Neural progenitor cell (in vitro differentiated cells): Measurements from ENCODE around the gene MAP2K7.

Source experiments
- EZH2 ChIP-seq: fragments of 200-600 bp; sonication (generic); IDR thresholded peaks from 2 replicates; pipeline ENCODE4 v1.6.1; 2017; ENCODE audit warnings: antibody characterized with exemption, mild to moderate bottlenecking, moderate library complexity
- EZH2phosphoT487 ChIP-seq: fragments of 200-600 bp; sonication (generic); IDR thresholded peaks from 2 replicates; pipeline ENCODE4 v1.6.1; 2017; ENCODE audit warnings: antibody characterized with exemption
- TF ChIP-seq, protein P1 (sequence below): fragments of 200-600 bp; sonication (generic); IDR thresholded peaks from 2 replicates; pipeline ENCODE4 v1.5.1; 2017; ENCODE audit warnings: antibody characterized with exemption, mild to moderate bottlenecking

GRCh38 chr19:7915250-7916102 lies 11.8 kb downstream of the MAP2K7 start:
- TF ChIP-seq, protein P1, sequence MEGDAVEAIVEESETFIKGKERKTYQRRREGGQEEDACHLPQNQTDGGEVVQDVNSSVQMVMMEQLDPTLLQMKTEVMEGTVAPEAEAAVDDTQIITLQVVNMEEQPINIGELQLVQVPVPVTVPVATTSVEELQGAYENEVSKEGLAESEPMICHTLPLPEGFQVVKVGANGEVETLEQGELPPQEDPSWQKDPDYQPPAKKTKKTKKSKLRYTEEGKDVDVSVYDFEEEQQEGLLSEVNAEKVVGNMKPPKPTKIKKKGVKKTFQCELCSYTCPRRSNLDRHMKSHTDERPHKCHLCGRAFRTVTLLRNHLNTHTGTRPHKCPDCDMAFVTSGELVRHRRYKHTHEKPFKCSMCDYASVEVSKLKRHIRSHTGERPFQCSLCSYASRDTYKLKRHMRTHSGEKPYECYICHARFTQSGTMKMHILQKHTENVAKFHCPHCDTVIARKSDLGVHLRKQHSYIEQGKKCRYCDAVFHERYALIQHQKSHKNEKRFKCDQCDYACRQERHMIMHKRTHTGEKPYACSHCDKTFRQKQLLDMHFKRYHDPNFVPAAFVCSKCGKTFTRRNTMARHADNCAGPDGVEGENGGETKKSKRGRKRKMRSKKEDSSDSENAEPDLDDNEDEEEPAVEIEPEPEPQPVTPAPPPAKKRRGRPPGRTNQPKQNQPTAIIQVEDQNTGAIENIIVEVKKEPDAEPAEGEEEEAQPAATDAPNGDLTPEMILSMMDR: no peak
- TF ChIP-seq EZH2: no peak
- no peak for TF ChIP-seq EZH2phosphoT487
